ENCODE results near the gene TBL1XR1. TPM values are rescaled to one million over a fixed set of nuclear protein-coding genes. Genes with fewer than 3 reads are reported as not detected.
"Not testable (repeated sequence)": the region's sequence is repeated elsewhere in the genome, so short reads cannot be mapped to it uniquely, and the experiment has no call there.

Gene TBL1XR1
- total RNA-seq, 1 donor from 2014 or later = 191 TPM

DNA sequence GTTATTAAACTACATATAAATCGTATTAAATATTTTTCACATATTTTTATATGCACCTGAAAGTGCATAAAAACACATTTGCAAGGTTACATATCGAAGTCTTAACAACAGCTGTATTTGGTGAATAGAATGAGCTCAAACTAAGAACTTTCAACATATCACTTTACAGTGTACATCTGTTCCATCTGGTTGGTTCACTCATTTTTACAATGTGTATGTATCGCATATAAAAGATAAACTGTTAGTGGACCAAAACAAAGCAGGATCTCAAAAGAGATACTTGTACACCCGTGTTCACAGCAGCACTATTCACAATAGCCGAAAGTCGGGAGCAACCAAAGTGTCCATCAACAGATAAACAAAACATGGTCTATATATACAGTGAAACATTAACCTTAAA, 55.8 kb downstream of the TBL1XR1 start:
- peak; percentile 63 for DNase-seq

- not testable (repeated sequence) for DNase-seq
Measured at GRCh38 chr3:177139220-177139619, 58.1 kb downstream of the TBL1XR1 start.

DNA sequence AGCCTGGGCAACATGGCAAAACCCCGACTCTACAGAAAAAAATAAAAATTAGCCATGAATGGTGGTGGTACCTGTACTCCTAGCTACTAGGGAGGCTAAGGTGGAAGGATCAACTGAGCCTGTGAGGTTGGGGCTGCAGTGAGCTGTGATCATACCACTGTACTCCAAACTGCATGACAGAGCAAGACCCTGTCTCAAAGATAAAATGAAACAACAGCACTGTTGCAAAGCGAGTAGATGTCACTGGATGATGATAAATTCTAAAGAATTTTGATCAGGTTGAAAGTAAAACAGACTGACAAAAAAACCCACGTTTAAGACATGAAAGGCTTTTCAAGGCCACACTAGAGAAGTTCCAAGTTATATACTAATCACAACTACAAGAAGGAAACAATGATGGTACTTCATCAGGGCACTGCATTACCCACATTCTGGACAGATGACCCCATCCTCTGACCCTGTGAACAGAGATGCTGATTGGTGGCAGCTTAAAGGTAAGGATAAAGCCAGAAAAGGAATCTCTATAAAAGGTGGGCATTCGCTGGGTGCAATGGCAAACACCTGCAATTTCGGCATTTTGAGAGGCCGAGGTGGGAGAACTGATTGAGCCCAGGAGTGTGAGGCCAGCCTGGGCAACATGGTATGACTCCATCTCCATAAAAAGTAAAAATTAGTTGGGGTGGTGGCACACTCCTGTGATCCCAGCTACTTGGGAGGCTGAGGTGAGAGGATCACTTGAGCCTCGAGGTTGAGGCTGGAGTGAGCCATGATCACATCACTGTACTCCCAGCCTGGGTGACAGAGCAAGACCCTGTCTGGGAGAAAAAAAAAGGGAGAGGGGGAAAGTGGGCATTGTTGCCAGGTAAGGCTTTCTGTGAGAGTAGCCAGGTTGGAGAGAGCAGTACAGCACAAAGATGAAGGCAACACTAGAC, 59.2 kb downstream of the TBL1XR1 start:
- no peak for DNase-seq

- DNase-seq = no peak
Measured at GRCh38 chr3:177136741-177137140, 60.5 kb downstream of the TBL1XR1 start.

GRCh38 chr3:177135841-177136492, 61.3 kb downstream of the TBL1XR1 start:
- DNase-seq = no peak

DNA sequence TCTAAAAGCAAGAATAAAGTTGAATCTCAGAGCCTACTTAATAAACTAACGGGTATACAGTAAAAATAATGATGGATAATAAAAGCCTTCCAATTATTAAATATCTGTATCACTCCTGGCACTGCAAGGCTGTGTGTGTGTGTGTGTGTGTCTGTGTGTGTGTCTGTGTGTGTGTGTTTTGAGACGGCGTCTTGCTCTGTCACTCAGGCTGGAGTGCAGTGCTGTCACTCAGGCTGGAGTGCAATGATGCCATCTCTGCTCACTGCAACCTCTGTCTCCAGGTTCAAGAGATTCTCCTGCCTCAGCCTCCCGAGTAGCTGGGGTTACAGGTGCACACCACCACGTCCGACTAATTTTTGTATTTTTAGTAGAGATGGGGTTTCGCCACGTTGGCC, 62.5 kb downstream of the TBL1XR1 start:
- no peak for DNase-seq

DNA sequence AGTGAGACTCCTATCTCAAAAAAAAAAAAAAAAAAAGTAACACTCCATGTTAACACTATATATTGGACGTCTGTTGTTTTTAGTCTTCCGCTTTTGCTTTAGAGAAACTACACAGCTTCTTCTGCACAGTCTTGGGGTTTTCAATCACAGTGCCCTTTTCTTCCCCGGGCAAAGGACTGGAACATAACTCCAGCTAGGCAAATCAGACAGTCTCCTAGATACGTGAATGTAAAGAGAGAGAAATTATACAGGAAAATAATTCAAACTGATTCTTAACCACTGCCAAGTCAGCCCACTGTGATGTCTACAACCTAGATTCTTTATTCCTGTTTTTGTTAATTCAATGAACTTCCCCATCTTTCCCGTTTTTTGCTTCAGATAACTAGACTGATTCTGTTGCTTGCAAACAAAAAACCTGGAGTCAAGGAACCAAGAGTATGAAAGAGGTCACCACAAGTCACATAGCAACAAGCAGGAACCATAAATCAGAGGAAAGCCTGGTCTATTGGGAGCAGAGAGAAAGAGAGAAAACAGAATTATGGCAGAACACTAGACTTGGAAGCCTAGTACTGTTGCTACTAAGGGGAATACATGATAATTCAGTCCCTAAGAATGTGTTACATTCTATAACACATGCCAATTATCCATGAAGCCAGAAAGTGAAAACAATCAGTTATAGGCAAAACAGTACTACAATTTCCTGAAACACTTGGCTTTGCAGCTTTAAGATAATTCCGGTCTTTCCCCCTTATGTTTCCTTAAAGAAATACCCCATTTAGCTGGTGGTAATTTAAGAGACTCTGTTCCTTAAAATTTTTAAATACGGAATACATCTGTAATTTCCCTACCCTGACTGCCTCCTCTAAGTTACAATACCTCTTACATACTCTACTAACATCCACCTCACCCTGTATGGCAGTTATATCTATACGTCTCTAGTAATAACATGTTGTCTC, 63.1 kb downstream of the TBL1XR1 start:
- peak; percentile 50 for DNase-seq

GRCh38 chr3:177131927-177132636, 65.2 kb downstream of the TBL1XR1 start:
- DNase-seq = peak; percentile 12

- DNase-seq = no peak
Measured at GRCh38 chr3:177127008-177127407, 70.3 kb downstream of the TBL1XR1 start.

- DNase-seq = no peak
Measured at GRCh38 chr3:177126015-177126773, 71.1 kb downstream of the TBL1XR1 start.

GRCh38 chr3:177124882-177125281, 72.4 kb downstream of the TBL1XR1 start:
- DNase-seq = no peak

DNA sequence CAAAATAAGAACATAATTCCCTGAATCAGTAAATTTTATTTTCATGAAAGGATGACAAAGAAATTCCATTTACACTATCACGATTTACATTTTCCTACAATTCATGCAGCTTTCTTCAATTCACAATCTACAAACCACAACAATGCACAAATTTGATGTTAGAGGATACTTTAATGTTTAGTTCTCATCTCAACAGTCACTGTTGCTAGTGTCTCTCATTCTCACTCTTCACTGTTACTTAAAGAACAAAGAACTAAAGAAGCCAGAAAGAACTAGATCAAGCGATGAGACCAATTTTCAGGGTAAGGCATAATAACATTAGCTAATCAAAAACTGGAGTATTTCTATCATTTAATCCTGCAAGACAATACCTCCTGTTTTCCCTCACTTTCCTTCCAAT, 73.5 kb downstream of the TBL1XR1 start:
- no peak for DNase-seq

DNA sequence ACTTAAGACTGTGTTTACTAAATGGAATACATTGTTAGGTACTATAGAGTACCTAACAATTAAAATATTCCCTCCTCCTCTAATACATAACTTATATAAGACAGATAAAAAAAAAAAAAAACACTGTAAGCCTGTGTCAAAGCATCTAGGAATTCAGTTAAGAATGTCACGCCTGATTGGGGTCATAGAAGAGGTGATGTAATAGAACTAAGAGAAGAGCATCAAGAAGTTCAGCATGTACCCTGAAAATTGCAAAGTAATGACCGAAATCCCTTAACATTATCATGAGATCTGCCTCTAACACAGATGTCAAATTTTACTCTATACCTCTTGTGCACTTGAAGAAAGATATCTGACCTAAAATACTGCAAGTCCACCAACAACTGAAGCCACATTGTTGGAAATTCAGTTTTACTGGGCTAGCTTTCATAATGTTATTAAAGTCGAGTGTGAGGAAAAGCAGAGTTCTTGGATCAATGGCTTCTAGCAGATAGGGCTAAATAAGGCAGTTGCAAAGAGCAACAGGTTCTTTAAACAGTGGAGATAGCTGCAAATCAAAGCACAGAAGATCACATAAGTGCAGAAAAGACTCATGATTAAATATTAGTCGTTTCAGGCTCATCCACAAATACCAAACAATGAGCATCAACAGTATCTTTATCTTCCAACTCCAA, 75.0 kb downstream of the TBL1XR1 start:
- DNase-seq = no peak

- no peak for DNase-seq
Measured at GRCh38 chr3:177119829-177120228, 77.5 kb downstream of the TBL1XR1 start.

DNA sequence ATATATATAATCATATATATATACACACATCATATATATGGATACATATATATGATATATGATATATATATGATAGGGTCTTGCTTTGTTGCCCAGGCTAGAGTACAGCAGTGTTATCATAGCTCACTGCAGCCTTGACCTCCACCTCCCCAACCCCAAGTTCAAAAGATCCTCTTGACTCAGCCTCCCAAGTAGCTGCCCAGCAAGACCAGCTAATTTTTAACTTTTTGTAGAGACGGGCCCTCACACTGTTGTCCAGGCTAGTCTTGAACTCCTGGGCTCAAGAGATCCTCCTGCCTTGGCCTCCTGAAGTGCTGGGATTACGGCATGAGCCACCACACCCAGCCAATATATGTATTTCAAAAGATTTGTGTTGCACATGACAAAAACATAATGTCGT, 83.0 kb downstream of the TBL1XR1 start:
- no peak for DNase-seq

GRCh38 chr3:177111541-177111949, 85.7 kb downstream of the TBL1XR1 start:
- no peak for DNase-seq

GRCh38 chr3:177110895-177111294, 86.4 kb downstream of the TBL1XR1 start:
- no peak for DNase-seq

DNA sequence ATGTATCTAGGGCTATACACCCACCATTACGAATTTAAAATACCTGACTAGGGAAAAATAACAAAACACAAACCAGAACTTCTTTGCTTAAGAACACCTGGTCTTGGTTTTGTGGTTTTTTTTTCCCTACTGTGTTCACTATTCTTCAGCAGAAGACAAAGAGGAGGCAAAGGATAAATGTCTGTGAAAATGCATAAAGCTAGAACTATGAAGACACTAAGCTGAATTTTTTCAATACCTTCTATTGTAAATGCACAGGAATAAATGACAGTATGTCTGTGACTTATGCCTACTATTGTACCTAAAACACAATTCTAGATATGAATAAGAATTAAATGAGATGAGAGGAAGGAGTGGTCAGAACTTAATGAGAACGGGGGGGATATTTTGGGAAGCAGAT, 86.9 kb downstream of the TBL1XR1 start:
- DNase-seq = no peak

DNA sequence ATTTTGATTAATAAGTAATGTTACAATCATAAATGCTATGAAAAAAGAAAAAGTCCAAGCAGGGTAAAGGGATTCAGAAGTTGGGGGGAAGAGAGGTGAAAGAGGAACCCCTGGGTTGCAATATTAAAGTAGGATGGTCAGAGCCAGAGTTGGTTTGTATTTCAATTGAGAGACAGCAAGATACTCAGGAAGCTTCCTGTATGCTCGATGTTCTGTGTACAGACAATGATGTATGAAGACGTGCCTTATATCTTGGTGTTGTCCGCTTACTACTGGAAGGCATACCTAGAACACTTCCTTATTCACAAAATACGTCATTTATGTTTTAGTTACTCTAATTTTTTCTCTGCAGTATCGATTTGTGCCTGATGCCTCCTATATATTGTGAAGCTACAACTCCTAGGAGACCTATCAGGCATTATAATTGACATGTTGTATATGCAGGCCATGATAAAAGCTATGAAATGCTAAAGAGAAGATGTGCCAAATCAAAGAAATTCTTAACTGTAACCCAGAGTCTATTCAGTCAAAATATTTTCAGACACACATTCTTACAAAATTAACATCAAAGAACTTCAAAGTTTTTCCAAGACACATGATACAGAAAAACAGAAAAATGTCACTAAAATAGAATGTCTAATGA, 87.5 kb downstream of the TBL1XR1 start:
- DNase-seq = no peak

GRCh38 chr3:177108648-177109047, 88.6 kb downstream of the TBL1XR1 start:
- no peak for DNase-seq
